NCI-H69 (cell line): ENCODE measurements around the gene PCGF3.
"Not testable (repeated sequence)": the region's sequence is repeated elsewhere in the genome, so short reads cannot be mapped to it uniquely, and the experiment has no call there.

ENCODE experiments used
- DNase-seq: peaks from one replicate; lab custom pipeline; 2025; lab: John Stamatoyannopoulos, UW

The PCGF3 gene

GRCh38 chr4:683247-683897 is 22.3 kb upstream of the PCGF3 start:
- no peak for DNase-seq

GRCh38 chr4:683982-684622 is 21.5 kb upstream of the PCGF3 start:
- peak; percentile 70 for DNase-seq

- DNase-seq = peak; percentile 44
Observed at GRCh38 chr4:684623-685327, 20.9 kb upstream of the PCGF3 start.

GRCh38 chr4:685679-686412 is 19.8 kb upstream of the PCGF3 start:
- DNase-seq = no peak

- no peak for DNase-seq
Observed at GRCh38 chr4:686413-687040, 19.1 kb upstream of the PCGF3 start.

- DNase-seq = no peak
Observed at GRCh38 chr4:687048-687970, 18.3 kb upstream of the PCGF3 start.

- no peak for DNase-seq
Observed at GRCh38 chr4:687971-688853, 17.4 kb upstream of the PCGF3 start.

- DNase-seq = no peak
Observed at GRCh38 chr4:688854-689681, 16.6 kb upstream of the PCGF3 start, which contains the start of gene SLC49A3. SLC49A3 (minus strand) TSS chr4:689151; CDS start chr4:689127, 24 bp downstream.

GRCh38 chr4:689723-690122 is 15.9 kb upstream of the PCGF3 start:
- DNase-seq = no peak

- DNase-seq = no peak
Observed at GRCh38 chr4:692771-693554, 12.7 kb upstream of the PCGF3 start.

GRCh38 chr4:694341-694940 is 11.2 kb upstream of the PCGF3 start:
- not testable (repeated sequence) for DNase-seq

- no peak for DNase-seq
Observed at GRCh38 chr4:699816-700580, 5.6 kb upstream of the PCGF3 start.

- no peak for DNase-seq
Observed at GRCh38 chr4:700587-701264, 4.9 kb upstream of the PCGF3 start.

- DNase-seq = no peak
Observed at GRCh38 chr4:702618-703048, 3.0 kb upstream of the PCGF3 start.

GRCh38 chr4:703336-704197 is 2.1 kb upstream of the PCGF3 start:
- no peak for DNase-seq
